C1 segment of cervical spinal cord (tissue), 14 donors: ENCODE measurements around the gene MZT2A.
"Not testable (repeated sequence)": the region's sequence is repeated elsewhere in the genome, so short reads cannot be mapped to it uniquely, and the experiment has no call there.

Experiments used
- DNase-seq, 14 donors: peaks; one replicate each; lab custom pipeline; 2025; lab: John Stamatoyannopoulos, UW

MZT2A gene

GRCh38 chr2:131492418-131493198 is 411 bp upstream of the MZT2A start:
- peak; percentile 21 to 91 (median 82) for DNase-seq

- peak in 2 of 14 donors; percentile 21 to 23 for DNase-seq
Measured at GRCh38 chr2:131491469-131491836, 744 bp downstream of the MZT2A start.

GRCh38 chr2:131490616-131491468 is 1.4 kb downstream of the MZT2A start:
- peak in 6 of 14 donors; percentile 5 to 31 (median 20) for DNase-seq

- no peak for DNase-seq
Measured at GRCh38 chr2:131488306-131489205, 3.6 kb downstream of the MZT2A start.

- DNase-seq, result not testable (repeated sequence)
Measured at GRCh38 chr2:131486201-131486902, 5.8 kb downstream of the MZT2A start.

GRCh38 chr2:131484906-131485460 is 7.2 kb downstream of the MZT2A start:
- not testable (repeated sequence) for DNase-seq

- not testable (repeated sequence) for DNase-seq
Measured at GRCh38 chr2:131483981-131484820, 8.0 kb downstream of the MZT2A start.

GRCh38 chr2:131482506-131483155 is 9.6 kb downstream of the MZT2A start:
- DNase-seq, result not testable (repeated sequence)

- DNase-seq, result not testable (repeated sequence)
Measured at GRCh38 chr2:131480351-131480750, 11.8 kb downstream of the MZT2A start.

GRCh38 chr2:131478850-131479461 is 13.2 kb downstream of the MZT2A start:
- DNase-seq, result not testable (repeated sequence)

- DNase-seq, result peak in 1 of 14 donors; percentile 31
Measured at GRCh38 chr2:131478074-131478849, 13.9 kb downstream of the MZT2A start.

- DNase-seq, result not testable (repeated sequence)
Measured at GRCh38 chr2:131477227-131477626, 15.0 kb downstream of the MZT2A start.

GRCh38 chr2:131476363-131476762 is 15.8 kb downstream of the MZT2A start:
- not testable (repeated sequence) for DNase-seq

GRCh38 chr2:131475831-131476230 is 16.4 kb downstream of the MZT2A start, which contains the start of gene TUBA3D:
Gene TUBA3D, plus strand, starts transcription at chr2:131476119. Its CDS starts 81 bp downstream, at chr2:131476200.
- no peak for DNase-seq

- not testable (repeated sequence) for DNase-seq
Measured at GRCh38 chr2:131473266-131473665, 18.9 kb downstream of the MZT2A start.

- DNase-seq, result not testable (repeated sequence)
Measured at GRCh38 chr2:131471624-131472023, 20.6 kb downstream of the MZT2A start.

- DNase-seq, result not testable (repeated sequence)
Measured at GRCh38 chr2:131470944-131471343, 21.3 kb downstream of the MZT2A start.

GRCh38 chr2:131467722-131468121 is 24.5 kb downstream of the MZT2A start:
- DNase-seq, result not testable (repeated sequence)
